Stimulated activated CD4-positive, alpha-beta T cell treated with anti-CD3 and anti-CD28 coated beads, Interleukin-4, amount 100 ng/mL, for 1 hour (primary cell): ENCODE measurements around the gene GLI1.
"Not testable (repeated sequence)": the region's sequence is repeated elsewhere in the genome, so short reads cannot be mapped to it uniquely, and the experiment has no call there.

Source experiments
- DNase-seq: peaks from one replicate; pipeline ENCODE4 v3.0.0-alpha.2; 2020

Gene GLI1

DNA sequence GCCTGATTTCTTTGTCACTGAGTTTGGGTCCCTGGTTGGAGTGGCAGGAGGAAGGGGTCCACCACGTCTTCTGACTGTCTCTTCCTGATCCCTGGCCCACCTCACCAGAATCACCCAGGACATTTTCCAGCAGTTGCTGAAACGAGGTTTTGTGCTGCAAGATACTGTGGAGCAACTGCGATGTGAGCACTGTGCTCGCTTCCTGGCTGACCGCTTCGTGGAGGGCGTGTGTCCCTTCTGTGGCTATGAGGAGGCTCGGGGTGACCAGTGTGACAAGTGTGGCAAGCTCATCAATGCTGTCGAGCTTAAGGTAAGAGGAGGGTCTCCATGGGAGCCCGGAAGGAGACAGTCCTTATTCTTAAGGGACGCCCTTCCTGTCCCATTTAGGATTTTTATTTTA lies 40.6 kb downstream of the GLI1 start:
- DNase-seq = no peak

DNA sequence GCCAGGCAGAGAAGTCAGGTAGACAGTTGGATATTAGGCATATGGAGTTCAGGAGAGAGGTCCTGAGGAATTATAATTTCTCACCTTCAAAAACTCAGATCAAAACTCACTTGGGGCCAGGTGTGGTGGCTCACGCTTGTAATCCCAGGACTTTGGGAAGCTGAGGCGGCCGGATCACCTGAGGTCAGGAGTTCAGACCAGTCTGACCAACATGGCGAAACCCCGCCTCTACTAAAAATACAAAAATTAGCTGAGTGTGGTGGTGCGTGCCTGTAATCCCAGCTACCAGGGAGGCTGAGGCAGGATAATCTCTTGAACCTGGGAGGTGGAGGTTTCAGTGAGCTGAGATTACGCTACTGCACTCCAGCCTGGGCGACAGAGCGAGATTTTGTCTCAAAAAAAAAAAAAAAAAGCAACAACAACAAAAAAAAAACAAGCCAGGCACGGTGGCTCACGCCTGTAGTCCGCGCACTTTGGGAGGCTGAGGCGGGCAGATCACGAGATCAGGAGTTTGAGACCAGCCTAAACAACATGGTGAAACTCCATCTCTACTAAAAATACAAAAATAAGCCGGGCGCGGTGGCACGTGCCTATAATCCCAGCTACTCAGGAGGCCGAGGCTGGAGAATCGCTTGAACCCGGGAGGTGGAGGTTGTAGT lies 42.9 kb downstream of the GLI1 start:
- DNase-seq = not testable (repeated sequence)

- not testable (repeated sequence) for DNase-seq
These were observed 47.0 kb downstream of the GLI1 start for GRCh38 chr12:57506541-57506940.

- DNase-seq = not testable (repeated sequence)
These were observed 48.2 kb downstream of the GLI1 start for GRCh38 chr12:57507796-57508195.

DNA sequence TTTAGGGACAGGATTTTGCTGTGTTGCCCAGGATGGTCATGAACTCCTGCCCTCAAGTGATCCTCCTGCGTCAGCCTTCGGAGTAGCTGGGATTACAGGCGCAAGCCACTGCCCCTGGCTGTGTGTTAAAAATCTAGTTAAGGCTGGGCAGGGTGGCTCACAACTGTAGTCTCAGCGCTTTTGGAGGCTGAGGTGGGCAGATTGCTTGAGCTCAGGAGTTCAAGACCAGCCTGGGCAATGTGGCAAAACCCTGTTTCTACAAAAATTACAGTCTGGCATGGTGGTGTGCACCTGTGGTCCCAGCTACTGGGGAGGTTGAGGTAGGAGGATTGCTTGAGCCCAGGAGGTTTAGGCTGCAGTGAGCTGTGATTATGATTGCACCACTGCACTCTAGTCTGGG lies 51.6 kb downstream of the GLI1 start:
- DNase-seq = no peak

- DNase-seq = no peak
These were observed 52.2 kb downstream of the GLI1 start for GRCh38 chr12:57511588-57512325.

DNA sequence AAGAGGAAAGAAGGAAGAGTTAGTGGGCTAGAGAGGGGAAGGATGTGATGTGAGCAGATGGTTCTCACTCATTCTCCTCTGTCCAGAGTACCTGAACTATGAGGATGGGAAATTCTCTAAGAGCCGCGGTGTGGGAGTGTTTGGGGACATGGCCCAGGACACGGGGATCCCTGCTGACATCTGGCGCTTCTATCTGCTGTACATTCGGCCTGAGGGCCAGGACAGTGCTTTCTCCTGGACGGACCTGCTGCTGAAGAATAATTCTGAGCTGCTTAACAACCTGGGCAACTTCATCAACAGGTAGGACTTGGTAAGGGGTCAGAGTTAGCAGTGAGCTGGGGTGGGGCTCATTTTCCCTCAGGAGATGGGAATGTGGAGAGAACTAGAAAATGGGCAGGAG lies 53.1 kb downstream of the GLI1 start:
- DNase-seq = no peak

DNA sequence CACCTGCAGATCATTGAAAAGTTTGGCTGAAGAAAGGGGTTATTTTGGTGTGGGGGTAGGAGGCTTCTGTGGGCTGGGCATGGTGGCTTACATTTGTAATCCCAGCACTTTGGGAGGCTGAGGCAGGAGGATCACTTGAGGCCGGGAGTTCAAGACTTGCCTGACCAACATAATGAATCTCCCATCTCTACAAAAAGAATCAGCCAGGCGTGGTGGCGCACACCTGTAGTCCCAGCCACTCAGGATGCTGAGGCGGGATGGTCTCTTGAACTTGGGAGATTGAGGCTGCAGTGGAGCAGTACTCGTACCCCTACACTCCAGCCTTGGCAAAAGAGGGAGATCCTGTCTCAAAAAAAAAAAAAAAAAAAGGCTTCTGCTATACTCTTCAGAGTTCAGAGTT lies 53.7 kb downstream of the GLI1 start:
- no peak for DNase-seq

GRCh38 chr12:57513677-57514076 lies 54.1 kb downstream of the GLI1 start:
- DNase-seq = not testable (repeated sequence)

GRCh38 chr12:57514246-57514645 lies 54.7 kb downstream of the GLI1 start:
- DNase-seq = not testable (repeated sequence)

DNA sequence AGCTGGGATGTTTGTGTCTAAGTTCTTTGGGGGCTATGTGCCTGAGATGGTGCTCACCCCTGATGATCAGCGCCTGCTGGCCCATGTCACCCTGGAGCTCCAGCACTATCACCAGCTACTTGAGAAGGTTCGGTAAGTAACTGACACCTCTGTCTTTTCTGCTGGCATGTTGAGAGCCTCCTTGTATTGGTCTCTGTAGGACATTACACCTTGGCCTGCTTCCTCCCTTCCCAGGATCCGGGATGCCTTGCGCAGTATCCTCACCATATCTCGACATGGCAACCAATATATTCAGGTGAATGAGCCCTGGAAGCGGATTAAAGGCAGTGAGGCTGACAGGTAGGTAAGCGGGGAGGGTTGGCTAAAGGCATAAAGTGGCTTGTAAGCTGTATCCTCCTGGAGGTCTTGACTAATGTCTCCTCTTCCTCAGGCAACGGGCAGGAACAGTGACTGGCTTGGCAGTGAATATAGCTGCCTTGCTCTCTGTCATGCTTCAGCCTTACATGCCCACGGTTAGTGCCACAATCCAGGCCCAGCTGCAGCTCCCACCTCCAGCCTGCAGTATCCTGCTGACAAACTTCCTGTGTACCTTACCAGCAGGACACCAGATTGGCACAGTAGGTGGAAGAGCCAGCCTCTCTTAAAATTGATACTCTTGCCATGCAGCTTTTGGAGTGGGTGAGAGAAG lies 55.3 kb downstream of the GLI1 start:
- no peak for DNase-seq

- DNase-seq = no peak
These were observed 55.9 kb downstream of the GLI1 start for GRCh38 chr12:57515408-57515933.

- DNase-seq = no peak
These were observed 56.5 kb downstream of the GLI1 start for GRCh38 chr12:57515934-57516541.

GRCh38 chr12:57516617-57517153 lies 57.1 kb downstream of the GLI1 start:
- no peak for DNase-seq

DNA sequence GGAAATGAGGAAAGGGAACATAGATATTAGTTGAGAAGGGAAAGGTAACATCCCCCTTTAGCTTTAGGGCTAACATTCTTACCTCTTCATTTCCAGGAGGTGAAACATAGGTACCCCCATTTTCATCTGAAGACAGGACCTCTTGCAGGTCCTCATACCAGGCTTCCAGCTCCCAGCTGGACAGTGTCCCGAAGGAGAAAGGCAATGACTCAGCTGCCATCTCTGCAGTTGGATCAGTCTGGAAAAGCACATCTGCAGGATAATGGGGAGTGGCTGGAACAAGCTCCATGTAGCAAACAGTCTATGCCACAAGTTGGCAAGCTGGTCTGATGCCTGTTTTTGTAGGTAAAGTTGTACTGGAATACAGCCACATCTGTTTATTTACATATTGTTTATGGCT lies 57.6 kb downstream of the GLI1 start:
- no peak for DNase-seq

GRCh38 chr12:57517718-57518117 lies 58.1 kb downstream of the GLI1 start:
- DNase-seq = not testable (repeated sequence)

GRCh38 chr12:57518176-57518919 lies 58.8 kb downstream of the GLI1 start:
- no peak for DNase-seq

DNA sequence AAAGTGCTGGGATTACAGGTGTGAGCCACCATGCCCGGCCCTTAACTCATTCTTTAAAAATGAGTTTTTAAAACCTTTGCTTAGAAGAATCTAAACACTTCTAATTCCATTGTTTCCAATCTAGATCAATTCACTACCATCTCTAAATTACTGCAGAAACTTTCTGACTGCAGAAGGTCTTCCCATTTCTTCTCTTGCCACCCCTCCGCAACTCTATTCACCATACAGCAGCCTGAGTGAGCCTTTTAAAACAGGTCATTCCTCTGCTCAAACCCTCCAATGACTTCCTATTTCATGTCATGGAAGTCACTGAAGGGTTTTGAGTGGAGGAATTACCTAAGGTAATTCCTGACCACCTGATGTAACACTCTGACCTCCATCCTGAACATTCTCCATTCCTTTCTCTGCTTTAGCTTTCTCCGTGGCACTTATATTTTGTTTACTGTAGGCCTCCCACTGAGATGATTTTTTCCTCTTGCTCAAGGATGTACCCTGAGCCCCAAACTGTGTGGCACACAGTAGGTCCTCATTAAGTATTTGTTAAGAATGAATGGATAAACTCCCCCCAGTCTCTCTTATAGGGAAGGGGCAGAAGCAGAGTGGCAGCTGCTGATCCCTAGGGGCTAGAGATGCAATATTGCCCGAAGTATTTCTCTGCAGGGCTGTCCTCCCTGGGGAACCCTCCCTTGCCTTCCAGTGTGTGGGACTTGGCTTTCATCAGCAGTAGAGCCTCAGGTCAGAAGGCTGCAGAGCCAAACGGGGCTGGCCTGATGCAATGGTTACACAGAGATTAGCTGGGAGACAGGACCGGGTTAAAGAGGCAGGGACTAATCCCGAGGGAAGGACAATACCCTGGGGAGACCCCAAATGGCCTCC lies 59.6 kb downstream of the GLI1 start:
- DNase-seq = peak; percentile 18

GRCh38 chr12:57519796-57520052 lies 60.1 kb downstream of the GLI1 start:
- peak; percentile 29 for DNase-seq

DNA sequence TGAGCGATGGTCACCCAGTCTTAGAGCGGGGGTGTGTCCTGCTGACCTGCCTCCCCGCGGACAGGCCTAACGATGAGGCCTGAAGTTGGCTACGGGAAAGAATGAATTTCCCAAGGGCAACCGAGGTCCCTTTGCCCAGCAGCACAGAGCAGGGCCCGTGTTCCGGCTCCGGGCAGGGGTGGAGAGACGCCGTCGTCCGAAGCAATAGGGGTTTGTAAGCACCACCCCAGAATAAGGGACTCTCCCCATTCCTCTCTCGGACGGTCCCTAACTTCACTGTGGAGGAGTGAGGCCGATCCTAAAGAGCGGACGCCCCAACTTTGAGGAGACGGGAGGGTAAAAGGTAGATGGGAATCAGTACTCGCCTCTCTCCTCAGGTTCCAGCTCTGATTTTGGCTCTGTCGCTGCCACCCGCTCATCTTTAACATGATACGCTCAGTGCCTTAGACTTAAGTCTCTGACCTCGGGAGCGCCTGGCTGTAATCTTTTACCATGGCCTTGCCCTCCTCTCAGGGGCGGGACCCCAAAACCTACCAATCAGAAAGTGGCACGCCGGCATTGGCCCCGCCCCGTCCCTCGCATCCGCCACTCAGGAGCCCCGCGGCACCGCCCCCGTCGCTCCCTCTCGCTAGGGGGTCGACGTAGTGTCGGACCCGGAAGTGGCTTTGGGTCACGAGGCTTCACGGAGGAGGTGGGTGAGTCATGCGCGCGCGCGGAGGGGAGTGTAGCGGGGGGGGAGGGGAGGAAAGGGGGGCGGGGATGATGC lies 60.7 kb downstream of the GLI1 start, which contains the start of gene DDIT3:
TSS of gene DDIT3 (minus strand) at position 462 of the 766 bp plus-strand sequence. CDS start 3,108 bp downstream, outside the sequence.
- DNase-seq = peak; percentile 99
